GM10266 (cell line): ENCODE measurements around the gene EPO.
"Not testable (repeated sequence)": the region's sequence is repeated elsewhere in the genome, so short reads cannot be mapped to it uniquely, and the experiment has no call there.

Experiments used
- DNase-seq: peaks from one replicate; pipeline ENCODE4 v3.0.0; 2012; ENCODE audit errors: extremely low spot score
- TF ChIP-seq, protein P1 (sequence below): IDR thresholded peaks from 2 replicates; pipeline ENCODE4 v1.5.1; 2012; ENCODE audit warnings: mild to moderate bottlenecking, low read depth; ENCODE audit not compliant: control insufficient read depth, insufficient read depth; ENCODE audit errors: missing control alignments

The EPO gene

DNA sequence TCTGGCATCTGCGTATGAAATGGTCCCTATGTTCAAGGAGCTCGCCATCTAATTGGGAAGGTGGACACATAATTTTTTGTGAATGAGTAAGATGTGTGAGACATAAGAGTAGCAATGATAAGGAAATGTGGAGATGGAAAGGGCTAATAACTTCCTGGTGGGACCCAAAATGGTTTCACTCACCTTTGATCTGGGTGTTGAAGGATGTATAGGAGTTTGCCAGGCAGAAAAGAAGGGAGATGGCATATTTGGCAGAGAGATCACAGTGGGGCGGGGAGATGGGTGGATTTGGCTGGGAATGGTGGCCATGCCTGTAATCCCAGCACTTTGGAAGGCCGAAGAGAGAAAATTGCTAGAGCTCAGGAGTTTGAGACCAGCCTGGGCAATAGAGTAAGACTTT, 9.8 kb upstream of the EPO start:
- no peak for DNase-seq
- TF ChIP-seq, protein P1, sequence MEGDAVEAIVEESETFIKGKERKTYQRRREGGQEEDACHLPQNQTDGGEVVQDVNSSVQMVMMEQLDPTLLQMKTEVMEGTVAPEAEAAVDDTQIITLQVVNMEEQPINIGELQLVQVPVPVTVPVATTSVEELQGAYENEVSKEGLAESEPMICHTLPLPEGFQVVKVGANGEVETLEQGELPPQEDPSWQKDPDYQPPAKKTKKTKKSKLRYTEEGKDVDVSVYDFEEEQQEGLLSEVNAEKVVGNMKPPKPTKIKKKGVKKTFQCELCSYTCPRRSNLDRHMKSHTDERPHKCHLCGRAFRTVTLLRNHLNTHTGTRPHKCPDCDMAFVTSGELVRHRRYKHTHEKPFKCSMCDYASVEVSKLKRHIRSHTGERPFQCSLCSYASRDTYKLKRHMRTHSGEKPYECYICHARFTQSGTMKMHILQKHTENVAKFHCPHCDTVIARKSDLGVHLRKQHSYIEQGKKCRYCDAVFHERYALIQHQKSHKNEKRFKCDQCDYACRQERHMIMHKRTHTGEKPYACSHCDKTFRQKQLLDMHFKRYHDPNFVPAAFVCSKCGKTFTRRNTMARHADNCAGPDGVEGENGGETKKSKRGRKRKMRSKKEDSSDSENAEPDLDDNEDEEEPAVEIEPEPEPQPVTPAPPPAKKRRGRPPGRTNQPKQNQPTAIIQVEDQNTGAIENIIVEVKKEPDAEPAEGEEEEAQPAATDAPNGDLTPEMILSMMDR = no peak

DNA sequence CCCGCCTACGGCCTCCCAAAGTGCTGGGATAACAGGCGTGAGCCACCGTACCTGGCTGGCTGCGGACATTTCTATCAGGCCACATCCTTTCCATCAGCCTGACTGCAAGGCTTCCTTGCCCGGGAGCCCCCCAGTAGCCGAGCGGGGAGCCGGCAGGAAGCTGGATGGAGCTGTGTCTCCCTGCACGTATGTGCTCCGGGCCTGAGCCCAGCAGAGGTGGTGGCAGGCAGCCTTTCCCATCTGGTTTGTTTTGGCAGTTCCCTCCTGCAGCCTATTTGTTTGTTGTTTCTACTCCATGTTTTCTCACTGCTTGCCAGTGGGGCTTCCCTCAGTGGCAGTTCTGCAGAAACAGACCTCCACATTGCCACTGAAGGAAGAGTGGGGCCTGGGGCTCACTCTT, 8.9 kb upstream of the EPO start:
- no peak for DNase-seq

GRCh38 chr7:100714725-100715124, 5.5 kb upstream of the EPO start:
- DNase-seq = no peak
- TF ChIP-seq, protein P1 = no peak

More for the DNA sequence above, 8.9 kb upstream of the EPO start:
- TF ChIP-seq, protein P1 = no peak

DNA sequence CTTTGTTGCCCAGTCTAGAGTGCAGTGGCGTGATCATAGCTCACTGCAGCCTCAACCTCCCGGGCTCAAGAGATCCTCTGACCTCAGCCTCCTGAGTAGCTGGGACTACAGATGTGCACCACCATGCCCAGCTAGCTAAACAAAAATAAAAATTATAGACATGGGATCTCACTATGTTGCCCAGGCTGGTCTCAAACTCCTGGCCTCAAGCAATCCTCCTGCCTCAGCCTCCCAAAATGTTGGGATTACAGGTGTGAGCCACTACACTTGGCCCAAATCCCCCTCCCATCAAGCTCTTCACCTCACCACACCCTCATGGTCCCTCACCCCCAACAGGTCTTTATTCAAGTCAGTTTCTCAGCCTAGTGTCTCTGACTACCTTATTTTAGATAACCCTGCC, 3.2 kb upstream of the EPO start:
- not testable (repeated sequence) for DNase-seq

GRCh38 chr7:100719523-100720278, 567 bp upstream of the EPO start:
- no peak for DNase-seq
- TF ChIP-seq, protein P1 = no peak

GRCh38 chr7:100720671-100721504, 620 bp downstream of the EPO start:
- TF ChIP-seq, protein P1 = no peak

GRCh38 chr7:100721505-100721812, 1.2 kb downstream of the EPO start:
- TF ChIP-seq, protein P1 = no peak
- DNase-seq = no peak

More at GRCh38 chr7:100720671-100721504, 620 bp downstream of the EPO start:
- no peak for DNase-seq
